Uterus (tissue), 4 donors: ENCODE data around the gene PLPP4. TPM values are rescaled to one million over a fixed set of nuclear protein-coding genes. Genes with fewer than 3 reads are reported as not detected.

ENCODE experiments used
- DNase-seq, 2 donors: peaks; one replicate each; pipeline ENCODE4 v3.0.0-alpha.2; 2019 to 2020
- H3K27ac ChIP-seq, 2 donors: fragments of 200-600 bp; sonication (generic); 1 replicate in 1 of 2; 2 replicates in 1 of 2; pipeline ENCODE4 v1.5.1; 2016 to 2018
- H3K27me3 ChIP-seq, 2 donors: fragments of 200-600 bp; sonication (generic); one replicate each; pipeline ENCODE4 v1.5.1; 2018 to 2019; ENCODE audit warnings: control low read depth in 1 of 2
- H3K36me3 ChIP-seq, 2 donors: fragments of 200-600 bp; sonication (generic); one replicate each; pipeline ENCODE4 v1.5.1; 2019; ENCODE audit warnings: control low read depth in 1 of 2
- H3K4me1 ChIP-seq, 2 donors: fragments of 200-600 bp; sonication (generic); one replicate each; pipeline ENCODE4 v1.5.1; 2018 to 2019; ENCODE audit warnings: control low read depth in 1 of 2
- H3K4me3 ChIP-seq, 2 donors: fragments of 200-600 bp; sonication (generic); 1 replicate in 1 of 2; 2 replicates in 1 of 2; pipeline ENCODE4 v1.5.1; 2018 to 2019; ENCODE audit warnings: mild to moderate bottlenecking in 1 of 2
- H3K9me3 ChIP-seq, 2 donors: fragments of 200-600 bp; sonication (generic); one replicate each; pipeline ENCODE4 v1.5.1; 2019; ENCODE audit warnings: control low read depth in 1 of 2
- CTCF ChIP-seq, 4 experiments: fragments of 200-600 bp in 2 of 4; fragments of 450-650 bp in 2 of 4; sonication (generic) in 2 of 4; IDR thresholded peaks; one replicate each; pipeline ENCODE4 v1.5.1; 2016 to 2019; ENCODE audit warnings: antibody characterized with exemption in 4 of 4, mild to moderate bottlenecking in 2 of 4, moderate library complexity in 1 of 4
- POLR2A ChIP-seq, 2 donors: fragments of 450-650 bp; IDR thresholded peaks; one replicate each; pipeline ENCODE4 v1.6.1; 2016; ENCODE audit warnings: antibody characterized with exemption in 2 of 2, mild to moderate bottlenecking in 1 of 2, moderate library complexity in 1 of 2
- intact Hi-C: fragments of 100-400 bp; cut with DNase I; formaldehyde crosslinking; loops from one replicate; pipeline ENCODE4 v1.15.1; 2023; ENCODE audit warnings: low total_unique reads
- total RNA-seq, 4 donors: library from RNA; depleted of rRNA in 3 of 4; stranded (reverse); fragments of >200 nt in 3 of 4; gene quantifications; one replicate each; pipeline versions ENCODE4 v1.1.0 to v1.2.4, GENCODE V29; 2014 to 2023
- donor health status: DM: yes; HTN: yes; CAD: no.

PLPP4 gene
- total RNA-seq, 4 donors from 2014 or later: 0.55 TPM; not detected in 3

GRCh38 chr10:120483651-120484301 is 26.7 kb downstream of the PLPP4 start:
- no peak overlapping the region for H3K4me3 ChIP-seq
- H3K36me3 ChIP-seq: no peaks in the 10 kb centered on the region
- no peaks in the 10 kb centered on the region for H3K9me3 ChIP-seq
- TF ChIP-seq POLR2A (IDR thresholded peaks at IDR 0.05) (no peak), CTCF (IDR thresholded peaks at IDR 0.05) (no peak)
- no peak for DNase-seq
- H3K4me1 ChIP-seq: no peaks in the 10 kb centered on the region
- no peaks in the 10 kb centered on the region for H3K27me3 ChIP-seq
- no peak overlapping the region for H3K27ac ChIP-seq
- intact Hi-C loops: no loop called here

DNA sequence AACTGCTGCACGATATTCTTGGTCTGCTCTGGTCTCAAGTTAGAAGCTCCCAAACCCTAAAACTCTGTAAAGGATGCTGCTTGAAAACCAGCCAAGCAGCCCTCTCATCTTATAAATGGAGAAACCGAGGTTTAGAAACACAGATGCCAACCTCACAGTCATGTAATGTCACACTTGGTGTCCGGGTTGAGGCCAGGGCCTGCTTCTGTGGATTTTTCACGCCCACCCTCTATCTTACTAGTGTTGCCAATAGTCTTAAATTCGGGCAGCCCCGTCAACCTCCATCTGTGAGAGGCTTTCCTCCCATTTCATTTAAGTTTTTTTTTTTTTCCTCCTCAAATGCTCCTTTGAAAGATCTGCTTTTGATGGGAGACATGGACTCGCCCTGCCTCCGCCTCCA is 28.9 kb downstream of the PLPP4 start:
- Histone ChIP-seq H3K36me3 (no peaks in the 10 kb centered on the region), H3K9me3 (no peaks in the 10 kb centered on the region), H3K4me1 (no peaks in the 10 kb centered on the region), H3K27ac (no peak overlapping the region), H3K27me3 (no peaks in the 10 kb centered on the region), H3K4me3 (no peak overlapping the region)
- no peak for DNase-seq
- TF ChIP-seq CTCF (IDR thresholded peaks at IDR 0.05): no peak
- TF ChIP-seq POLR2A (IDR thresholded peaks at IDR 0.05): no peak
- intact Hi-C loops: no loop called here

DNA sequence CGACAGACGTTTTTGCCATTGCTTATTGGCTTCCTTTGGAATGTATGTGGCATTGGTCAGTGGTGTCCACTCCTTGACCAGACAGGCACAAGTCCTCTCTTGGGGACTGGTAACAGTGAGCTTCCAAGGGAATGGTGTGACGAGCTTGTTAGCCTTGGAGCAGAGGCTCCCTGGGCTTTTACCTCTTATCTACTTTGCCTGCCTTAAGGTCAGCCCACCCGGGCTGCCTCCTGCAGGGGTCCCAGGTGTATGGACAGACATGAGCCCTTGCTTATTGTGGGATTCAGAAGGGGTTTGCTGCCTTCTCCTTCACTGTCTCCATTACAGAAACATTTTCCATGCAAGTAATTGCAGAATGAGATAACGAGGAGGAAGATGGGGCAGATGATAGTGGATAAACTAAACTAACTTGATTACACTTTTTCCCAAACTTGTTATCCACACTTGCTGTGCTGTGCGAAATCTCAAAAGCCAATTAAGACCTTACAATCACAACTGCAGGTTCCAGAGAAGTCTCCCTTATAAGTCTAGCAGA is 29.7 kb downstream of the PLPP4 start:
- TF ChIP-seq CTCF (IDR thresholded peaks at IDR 0.05): no peak
- no peak for TF ChIP-seq POLR2A (IDR thresholded peaks at IDR 0.05)
- no peak for DNase-seq
- no peak overlapping the region for H3K27ac ChIP-seq

GRCh38 chr10:120490288-120490687 is 33.3 kb downstream of the PLPP4 start:
- Histone ChIP-seq H3K27ac (no peak overlapping the region), H3K36me3 (no peaks in the 10 kb centered on the region), H3K4me1 (no peaks in the 10 kb centered on the region), H3K4me3 (no peak overlapping the region), H3K27me3 (no peaks in the 10 kb centered on the region), H3K9me3 (no peaks in the 10 kb centered on the region)
- intact Hi-C loops: no loop called here
- DNase-seq: no peak
- TF ChIP-seq CTCF (IDR thresholded peaks at IDR 0.05) (no peak), POLR2A (IDR thresholded peaks at IDR 0.05) (no peak)

More for the DNA sequence above, 29.7 kb downstream of the PLPP4 start:
- H3K36me3 ChIP-seq: no peaks in the 10 kb centered on the region
- intact Hi-C loops: no loop called here
- H3K27me3 ChIP-seq: no peaks in the 10 kb centered on the region
- H3K9me3 ChIP-seq: no peaks in the 10 kb centered on the region
- no peak overlapping the region for H3K4me3 ChIP-seq
- no peaks in the 10 kb centered on the region for H3K4me1 ChIP-seq

DNA sequence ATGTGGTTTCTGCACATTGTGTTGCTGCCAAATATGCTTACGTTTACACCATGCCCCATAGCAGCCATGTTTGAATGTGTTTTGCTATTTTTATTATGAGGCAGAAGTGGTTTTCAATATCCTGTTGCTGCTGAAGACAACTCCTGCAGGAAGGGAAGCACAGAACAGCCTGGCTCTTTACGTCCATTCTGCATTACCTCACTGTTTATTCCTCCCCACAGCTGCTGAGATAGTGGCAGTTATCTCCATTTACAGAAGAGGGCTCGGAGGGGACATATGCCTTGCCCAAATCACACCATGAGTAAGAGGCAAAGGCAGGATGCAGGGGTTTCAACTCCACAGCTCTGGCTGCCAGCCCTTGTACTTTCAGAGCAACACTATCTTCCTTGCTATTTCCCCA is 35.3 kb downstream of the PLPP4 start:
- TF ChIP-seq CTCF (IDR thresholded peaks at IDR 0.05) (no peak), POLR2A (IDR thresholded peaks at IDR 0.05) (no peak)
- intact Hi-C loops: no loop called here
- Histone ChIP-seq H3K9me3 (no peaks in the 10 kb centered on the region), H3K4me1 (no peaks in the 10 kb centered on the region), H3K27me3 (no peaks in the 10 kb centered on the region), H3K27ac (no peak overlapping the region), H3K36me3 (no peaks in the 10 kb centered on the region), H3K4me3 (no peak overlapping the region)
- DNase-seq: no peak
